IPS-NIHi11 (cell line): ENCODE data around the gene HS3ST5.
"Not testable (repeated sequence)": the region's sequence is repeated elsewhere in the genome, so short reads cannot be mapped to it uniquely, and the experiment has no call there.

Experiments used
- DNase-seq: peaks from one replicate; pipeline ENCODE4 v3.0.0; 2012; ENCODE audit warnings: mixed read lengths, low spot score

Gene HS3ST5

DNA sequence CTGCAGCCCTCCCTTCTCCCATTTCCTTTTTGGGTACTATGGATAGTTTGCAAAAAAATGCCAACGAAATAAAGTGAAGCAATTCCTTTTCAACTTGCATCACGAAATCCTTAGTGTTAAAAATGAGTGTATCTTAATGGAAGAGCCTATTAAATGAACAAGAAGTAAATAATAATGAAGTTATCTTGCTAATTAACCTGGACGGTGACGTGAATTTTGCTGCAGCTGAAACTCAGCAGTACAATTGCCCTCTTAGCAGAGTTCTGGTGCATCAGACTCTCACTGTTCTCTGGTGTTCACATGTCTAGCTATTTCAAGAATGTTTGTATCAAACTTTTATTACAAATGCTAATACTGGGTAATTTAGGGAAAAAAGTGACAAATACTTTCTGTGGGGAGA, 252.2 kb downstream of the HS3ST5 start:
- DNase-seq: no peak

DNA sequence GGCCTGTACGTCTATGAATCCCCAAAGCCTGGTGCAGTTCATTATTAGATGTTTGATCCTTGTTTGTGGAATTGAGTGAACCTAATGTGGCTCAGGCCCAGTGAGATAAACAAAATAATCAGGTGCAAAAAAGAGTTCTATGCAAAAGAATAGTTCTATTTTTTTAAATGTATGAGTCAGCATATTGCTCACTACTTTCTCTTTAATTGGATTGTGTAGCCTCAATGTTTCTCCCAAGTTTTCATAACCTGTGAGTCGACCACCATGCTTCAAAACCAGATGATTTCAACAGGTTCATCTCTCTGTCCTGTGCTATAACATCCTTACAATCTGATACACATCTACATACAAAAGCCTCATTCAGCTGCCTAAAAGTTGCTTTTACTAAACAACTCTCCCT, 255.3 kb downstream of the HS3ST5 start:
- no peak for DNase-seq

- DNase-seq: no peak
Measured at GRCh38 chr6:114085211-114085610, 257.6 kb downstream of the HS3ST5 start.

DNA sequence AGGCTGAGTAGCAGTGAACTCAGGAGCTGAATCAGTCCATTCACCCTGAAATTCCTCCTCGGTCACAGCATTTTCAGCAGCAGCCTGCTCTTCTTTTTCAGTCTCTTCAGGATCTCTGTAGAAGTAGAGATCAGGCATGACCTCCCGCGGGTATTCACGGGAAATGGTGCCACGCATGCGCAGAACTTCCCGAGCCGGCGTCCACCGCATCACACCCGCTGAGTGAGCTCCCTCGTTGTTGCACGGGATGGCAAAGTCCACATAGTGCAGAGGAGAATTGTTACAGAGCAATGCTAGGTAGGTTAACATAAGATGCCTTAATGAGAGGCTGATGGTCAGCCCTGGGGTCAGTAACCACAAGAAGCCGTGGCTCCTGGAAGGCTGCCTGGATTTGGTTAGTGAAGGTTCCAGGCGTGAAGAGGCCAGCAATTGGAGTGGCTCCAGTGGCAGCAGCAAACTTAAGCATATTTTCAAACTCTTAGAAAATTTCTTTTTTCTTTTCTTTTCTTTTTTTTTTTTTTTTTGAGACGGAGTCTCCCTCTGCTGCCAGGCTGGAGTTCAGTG, 258.4 kb downstream of the HS3ST5 start:
- DNase-seq: no peak

DNA sequence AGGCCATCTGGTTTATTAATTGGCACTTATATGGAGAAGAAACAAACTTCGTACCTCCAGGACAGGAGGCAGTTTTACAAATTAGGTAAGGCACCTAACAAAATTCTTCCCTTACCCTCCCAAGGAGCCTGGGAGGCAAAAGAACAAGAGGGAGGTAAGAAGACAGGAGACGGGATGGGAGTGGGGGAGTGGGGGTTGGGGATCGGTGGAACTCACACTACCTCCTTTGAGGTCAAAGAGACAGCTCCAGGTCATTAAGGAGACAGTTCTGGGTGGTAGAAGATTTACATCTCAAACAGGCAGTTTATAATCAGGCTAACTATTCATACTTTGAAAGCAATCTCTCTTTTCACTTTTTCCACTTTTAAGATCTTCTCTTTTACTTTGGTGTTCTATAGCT, 259.6 kb downstream of the HS3ST5 start:
- DNase-seq: no peak

DNA sequence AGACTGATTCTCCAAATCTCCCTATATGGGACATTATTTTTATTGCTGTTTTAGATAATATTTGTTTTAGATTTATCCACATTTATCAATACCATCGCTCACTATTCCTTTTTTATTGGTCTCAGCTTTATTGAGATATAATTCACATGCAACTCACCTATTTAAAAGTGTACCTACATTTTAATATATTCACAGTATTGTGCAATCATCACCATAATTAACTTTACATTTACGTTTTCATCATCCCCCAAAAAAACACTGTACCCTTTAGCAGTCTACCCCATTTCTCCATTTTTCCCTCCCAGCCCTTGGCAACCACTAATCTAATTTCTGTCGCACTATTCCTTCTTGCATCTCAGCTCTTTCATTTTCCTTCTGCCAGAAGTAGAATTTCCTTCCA, 261.1 kb downstream of the HS3ST5 start:
- no peak for DNase-seq

DNA sequence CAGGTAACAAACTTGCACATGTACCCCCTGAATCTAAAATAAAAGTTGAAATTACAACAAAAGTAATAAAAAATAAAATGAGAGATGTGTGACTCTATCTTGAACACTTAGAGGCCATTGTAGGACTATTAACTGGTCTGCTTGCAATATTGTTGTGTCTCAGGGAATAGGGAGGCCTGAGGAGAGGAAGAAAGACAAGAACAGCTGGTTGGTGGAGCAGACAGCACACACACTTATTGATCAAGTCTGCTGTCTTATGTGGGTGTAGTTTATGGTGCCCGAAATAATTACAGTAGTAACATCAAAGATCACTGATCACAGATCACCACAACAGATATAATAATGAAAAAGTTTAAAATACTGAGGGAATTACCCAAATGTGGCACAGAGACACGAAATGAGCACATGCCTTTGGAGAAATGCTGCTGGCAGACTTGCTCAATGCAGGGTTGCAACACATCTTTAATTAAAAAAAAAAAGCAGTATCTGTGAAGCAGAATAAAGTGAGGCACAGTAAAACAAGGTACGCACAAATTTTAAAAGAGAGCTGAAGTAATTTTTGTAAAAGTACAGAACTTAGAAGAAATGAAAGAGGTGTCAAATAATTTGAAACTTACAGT, 261.8 kb downstream of the HS3ST5 start:
- DNase-seq: no peak

- DNase-seq: not testable (repeated sequence)
Measured at GRCh38 chr6:114080410-114080809, 262.4 kb downstream of the HS3ST5 start.

GRCh38 chr6:114075777-114076176, 267.0 kb downstream of the HS3ST5 start:
- no peak for DNase-seq

GRCh38 chr6:114075300-114075699, 267.5 kb downstream of the HS3ST5 start:
- no peak for DNase-seq

- no peak for DNase-seq
Measured at GRCh38 chr6:114068771-114069170, 274.1 kb downstream of the HS3ST5 start.

DNA sequence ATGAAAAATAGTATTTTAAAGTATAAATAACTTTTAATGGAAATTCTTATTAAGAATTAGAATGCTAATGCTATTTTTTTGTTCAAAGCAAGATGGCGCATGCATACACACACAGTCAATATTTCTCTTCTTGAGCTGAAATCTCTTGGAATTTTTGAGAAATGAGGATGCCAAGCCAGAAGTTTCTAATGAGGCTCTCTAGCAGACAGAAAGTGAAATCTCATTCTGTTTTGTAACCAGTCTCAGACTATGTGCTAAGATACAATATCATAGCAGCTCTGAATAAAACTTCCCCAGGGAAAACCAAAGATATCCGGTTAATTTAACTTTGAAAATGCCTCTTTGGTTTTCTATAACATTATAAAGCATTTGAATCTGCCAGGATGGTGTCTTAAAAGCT, 274.7 kb downstream of the HS3ST5 start:
- no peak for DNase-seq

GRCh38 chr6:114064862-114065261, 278.0 kb downstream of the HS3ST5 start:
- DNase-seq: no peak

GRCh38 chr6:114063956-114064355, 278.9 kb downstream of the HS3ST5 start:
- no peak for DNase-seq

DNA sequence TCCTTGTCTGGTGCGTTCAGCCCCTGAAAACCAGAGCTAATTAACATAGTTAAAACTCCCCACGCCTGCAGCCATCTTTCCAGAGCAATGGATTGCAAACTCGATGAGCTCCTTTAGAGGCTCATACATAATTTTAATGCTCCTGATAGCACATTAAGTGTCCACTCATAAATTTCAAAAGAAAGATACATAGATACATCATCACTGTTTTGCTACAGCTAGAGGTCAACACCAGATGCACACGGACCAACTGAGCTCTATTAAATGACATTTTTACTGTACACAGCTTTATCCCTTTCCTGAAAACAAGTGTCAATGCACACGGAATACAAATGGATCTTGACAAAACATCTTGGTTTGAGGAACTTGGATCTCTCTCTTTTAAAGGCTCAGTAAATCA, 280.6 kb downstream of the HS3ST5 start:
- no peak for DNase-seq

- DNase-seq: no peak
Measured at GRCh38 chr6:114061741-114062140, 281.1 kb downstream of the HS3ST5 start.

- no peak for DNase-seq
Measured at GRCh38 chr6:114061116-114061515, 281.7 kb downstream of the HS3ST5 start.

- no peak for DNase-seq
Measured at GRCh38 chr6:114058435-114058834, 284.4 kb downstream of the HS3ST5 start.

DNA sequence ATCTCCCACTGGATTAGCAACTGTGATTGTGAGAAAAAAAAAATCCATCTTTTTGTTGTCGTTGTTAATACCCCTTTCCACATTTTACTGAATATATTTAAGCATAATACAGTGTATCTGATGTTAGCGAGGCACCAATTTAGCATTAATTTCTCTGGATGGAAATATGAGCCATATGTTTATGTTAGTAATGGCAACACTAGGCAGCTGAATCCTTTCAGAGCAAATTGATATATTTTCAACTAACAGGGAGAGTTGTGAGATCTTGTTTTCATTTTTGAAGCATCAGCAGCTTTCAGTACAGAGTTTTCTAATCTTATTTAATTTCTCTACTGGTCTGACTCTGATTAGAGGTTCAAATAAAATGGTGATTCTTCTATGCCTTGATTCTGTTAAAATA, 287.1 kb downstream of the HS3ST5 start:
- no peak for DNase-seq

GRCh38 chr6:114055349-114055748, 287.5 kb downstream of the HS3ST5 start:
- no peak for DNase-seq

- DNase-seq: no peak
Measured at GRCh38 chr6:114053791-114054190, 289.0 kb downstream of the HS3ST5 start.

GRCh38 chr6:114052141-114052540, 290.7 kb downstream of the HS3ST5 start:
- no peak for DNase-seq

GRCh38 chr6:114051031-114051430, 291.8 kb downstream of the HS3ST5 start:
- DNase-seq: no peak

GRCh38 chr6:114049367-114049966, 293.4 kb downstream of the HS3ST5 start:
- no peak for DNase-seq
